HG02763 (cell line): ENCODE measurements around the gene CAMTA1.
"Not testable (repeated sequence)": the region's sequence is repeated elsewhere in the genome, so short reads cannot be mapped to it uniquely, and the experiment has no call there.

Experiments used
- ATAC-seq: cut with Tn5 transposase; IDR thresholded peaks from one replicate; pipeline ENCODE4 v1.9.1; 2021; ENCODE audit warnings: mild to moderate bottlenecking, moderate library complexity; ENCODE audit not compliant: unreplicated experiment

Gene CAMTA1

DNA sequence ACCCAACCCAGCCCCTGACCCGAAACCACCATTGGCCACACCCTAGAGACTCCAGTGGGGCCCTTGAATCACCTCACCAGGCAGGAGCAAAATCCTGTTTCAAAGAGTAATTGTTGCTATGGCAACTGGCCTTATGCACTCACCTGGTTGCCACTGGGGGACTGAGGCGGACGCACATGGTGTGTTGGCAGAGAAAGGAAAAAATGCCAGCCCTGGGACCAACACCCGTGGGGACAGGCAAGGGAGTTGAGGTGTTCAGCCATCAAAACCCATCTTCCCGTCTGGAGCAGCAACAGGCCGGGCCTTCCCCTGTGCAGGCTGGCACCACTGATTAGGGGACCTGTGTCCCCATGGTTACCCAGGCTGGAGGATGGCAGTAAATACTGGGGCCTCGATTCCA is 590.1 kb downstream of the CAMTA1 start:
- no peak for ATAC-seq

DNA sequence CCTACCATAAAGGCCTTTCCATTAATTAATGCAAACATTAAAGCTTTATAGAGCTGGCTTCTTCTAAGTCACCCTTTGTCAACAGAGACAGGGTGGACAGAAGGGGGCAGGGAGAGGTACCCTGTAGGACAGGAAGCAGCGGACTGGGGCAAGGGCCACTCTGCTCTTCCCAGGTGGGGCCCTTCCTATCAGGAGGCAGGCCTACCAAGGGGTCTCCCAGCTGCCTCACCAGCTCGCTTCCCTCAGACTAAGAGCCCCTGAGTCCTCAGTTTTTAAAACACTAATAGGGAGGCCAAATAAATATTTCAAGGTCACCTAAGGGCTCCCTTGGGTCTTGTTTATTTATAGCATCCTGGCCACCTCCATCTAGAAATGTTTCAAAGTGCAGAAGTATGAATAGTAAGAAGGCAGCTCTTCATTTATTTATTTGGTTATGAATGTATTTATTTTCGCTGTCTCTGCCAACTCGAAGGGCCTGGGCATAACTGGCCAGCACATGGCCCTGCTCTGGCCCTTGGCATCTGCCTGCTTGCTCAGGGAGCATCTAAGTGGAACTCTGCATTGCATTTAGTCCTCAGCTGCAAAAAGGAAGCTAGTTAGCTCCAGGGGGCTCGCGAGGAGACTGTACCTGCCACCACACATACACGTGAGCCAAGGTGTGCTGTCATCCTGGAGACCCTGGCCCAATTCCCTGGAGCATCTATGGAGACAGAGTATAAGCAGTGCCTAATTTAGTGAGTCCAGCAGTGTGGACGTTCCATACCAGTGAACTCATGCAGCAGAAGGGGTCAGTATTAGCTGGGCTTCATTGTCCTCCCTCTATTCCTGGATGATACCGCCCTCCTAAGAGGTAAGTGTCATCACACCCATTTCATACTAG is 590.8 kb downstream of the CAMTA1 start:
- ATAC-seq = no peak

DNA sequence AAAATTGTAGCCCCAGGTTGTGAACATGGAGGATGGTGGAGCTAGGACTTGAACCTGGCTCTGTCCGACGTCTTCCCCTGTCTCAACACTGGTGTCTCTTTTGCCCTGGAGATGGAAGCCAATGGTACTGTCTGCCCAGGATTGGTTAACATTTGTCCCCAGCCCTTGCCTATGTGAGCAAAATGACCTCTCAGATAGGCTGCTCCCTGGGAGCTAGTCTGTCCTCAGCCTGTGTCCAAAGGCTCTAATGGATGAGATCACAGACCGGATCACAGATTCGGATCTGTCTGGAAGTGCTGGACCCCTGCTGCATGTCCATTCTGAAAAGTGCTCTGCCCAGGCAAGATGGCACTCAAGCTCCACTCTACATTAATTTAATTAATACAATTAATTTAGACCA is 591.4 kb downstream of the CAMTA1 start:
- no peak for ATAC-seq

DNA sequence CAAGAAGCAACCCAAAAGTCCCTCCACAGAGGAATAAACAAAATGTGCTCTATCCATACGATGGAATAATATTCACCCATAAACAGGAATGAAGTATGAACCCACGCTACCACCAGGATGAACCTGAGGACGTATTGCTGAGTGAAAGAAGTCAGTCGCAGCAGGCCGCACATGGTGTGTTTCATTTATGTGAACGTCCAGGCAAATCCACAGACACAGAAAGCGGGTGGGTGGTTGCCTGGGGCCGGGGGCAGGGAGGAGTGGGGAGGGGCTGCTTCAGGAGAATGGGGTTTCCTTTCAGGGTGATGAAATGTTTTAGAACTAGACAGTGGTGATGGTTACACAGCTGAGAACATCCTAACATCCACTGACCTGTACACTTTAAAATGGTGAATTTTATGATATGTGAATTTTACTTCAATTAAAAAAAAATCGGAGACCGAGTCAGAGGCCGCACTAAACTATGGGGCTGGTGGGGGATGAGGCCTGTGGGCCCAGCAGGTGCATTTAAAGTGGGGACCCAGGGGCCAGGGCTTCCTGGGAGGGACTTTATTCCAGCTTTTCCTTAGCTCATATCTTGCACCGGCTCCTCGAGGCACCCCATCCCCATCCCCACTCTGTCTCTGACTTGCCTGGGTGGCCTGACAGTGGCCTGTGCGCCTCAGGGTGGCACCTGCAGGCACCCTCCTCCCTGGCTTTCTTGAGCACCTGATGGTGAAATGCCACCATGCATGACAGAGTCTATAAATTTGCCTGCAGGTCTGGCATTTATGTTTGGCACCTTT is 593.3 kb downstream of the CAMTA1 start:
- ATAC-seq = no peak

DNA sequence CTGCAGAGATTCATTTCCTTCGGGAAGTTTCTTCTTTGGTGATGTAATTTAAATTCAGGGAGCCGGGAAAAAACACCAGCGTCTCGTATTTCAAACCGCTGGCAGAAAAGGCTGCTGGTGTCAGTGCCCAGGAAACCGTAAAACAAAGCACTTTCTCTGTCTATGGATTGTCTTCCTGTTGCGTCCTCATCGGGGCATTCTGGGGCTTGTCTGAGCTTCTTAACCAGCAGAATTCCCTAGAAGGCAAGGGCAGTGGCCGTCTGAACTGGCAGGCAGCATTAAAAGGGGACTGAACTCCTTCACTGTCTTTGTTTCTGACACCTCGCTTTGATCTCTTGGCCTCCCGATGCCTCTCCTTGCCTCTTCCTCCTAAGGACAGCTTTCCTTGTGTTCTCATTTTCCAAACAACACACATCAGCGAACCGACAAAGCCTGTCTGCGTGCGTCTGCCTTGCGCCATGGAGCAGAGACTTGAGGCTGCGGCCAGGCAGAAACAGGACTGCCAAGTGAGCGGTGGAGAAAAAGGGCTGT is 594.3 kb downstream of the CAMTA1 start:
- no peak for ATAC-seq

DNA sequence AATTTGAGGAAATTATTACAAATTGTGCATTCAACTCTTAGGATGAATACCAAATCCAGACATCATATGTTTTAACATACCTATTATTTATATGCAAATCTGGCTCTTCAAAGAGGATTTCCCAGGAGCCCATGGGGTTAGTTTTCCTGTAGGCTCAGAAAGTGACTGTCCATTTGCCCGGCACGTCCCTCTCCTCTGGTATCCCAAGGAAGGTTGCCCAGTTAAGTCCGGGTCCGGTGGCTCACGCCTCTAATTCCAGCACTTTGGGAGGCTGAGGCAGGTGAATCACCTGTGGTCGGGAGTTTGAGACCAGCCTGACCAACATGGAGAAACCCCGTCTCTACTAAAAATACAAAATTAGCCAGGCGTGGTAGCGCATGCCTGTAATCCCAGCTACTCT is 594.8 kb downstream of the CAMTA1 start:
- not testable (repeated sequence) for ATAC-seq

DNA sequence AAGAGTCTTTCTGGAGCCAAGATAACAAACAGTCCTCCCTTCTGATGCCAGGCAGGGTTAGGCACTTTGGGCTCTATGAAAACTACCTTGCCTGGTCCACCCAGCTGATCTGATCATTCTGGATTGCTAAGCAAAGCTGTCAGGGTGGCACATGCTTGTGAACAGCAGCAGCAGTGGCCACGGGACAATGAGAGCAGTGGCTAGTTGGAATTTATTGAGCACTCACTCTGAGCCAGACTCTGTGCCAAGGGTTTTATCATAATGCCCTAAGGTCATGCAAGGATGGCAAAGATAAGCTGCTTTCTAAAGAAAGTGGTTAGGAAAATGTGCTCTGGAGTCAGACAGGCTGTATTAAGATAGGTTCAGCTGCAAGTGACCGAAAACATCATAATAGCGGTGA is 595.5 kb downstream of the CAMTA1 start:
- ATAC-seq = no peak

DNA sequence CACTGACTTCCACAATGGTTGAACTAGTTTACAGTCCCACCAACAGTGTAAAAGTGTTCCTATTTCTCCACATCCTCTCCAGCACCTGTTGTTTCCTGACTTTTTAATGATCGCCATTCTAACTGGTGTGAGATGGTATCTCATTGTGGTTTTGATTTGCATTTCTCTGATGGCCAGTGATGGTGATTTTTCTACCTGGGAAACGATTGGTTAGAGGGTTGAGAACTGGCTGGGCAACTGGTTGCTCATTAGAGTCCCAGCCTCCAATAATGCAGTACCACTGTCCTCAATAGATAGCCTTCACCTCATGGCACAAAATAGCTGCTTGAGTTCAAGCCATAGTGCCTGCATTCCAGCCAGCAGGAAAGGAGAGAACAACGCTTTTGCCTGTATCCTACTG is 596.5 kb downstream of the CAMTA1 start:
- ATAC-seq = not testable (repeated sequence)

DNA sequence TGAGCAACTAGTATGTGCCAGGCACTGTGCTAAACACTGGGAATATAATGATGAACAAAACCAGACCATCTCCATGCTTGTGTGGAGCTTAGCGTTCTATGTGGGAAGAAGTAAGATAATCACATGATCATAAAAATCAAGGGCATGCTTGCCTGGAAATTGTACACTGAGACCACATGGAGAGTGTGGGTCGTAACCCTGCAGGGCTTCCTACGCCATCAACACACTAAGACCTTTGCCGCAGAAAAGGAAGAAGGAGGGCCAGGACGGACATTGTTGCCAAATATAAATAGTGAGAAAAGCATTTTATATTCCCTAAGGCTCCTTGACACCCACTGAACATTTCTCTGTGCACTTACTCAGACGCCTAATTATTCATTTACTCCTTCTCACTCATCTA is 597.7 kb downstream of the CAMTA1 start:
- no peak for ATAC-seq

DNA sequence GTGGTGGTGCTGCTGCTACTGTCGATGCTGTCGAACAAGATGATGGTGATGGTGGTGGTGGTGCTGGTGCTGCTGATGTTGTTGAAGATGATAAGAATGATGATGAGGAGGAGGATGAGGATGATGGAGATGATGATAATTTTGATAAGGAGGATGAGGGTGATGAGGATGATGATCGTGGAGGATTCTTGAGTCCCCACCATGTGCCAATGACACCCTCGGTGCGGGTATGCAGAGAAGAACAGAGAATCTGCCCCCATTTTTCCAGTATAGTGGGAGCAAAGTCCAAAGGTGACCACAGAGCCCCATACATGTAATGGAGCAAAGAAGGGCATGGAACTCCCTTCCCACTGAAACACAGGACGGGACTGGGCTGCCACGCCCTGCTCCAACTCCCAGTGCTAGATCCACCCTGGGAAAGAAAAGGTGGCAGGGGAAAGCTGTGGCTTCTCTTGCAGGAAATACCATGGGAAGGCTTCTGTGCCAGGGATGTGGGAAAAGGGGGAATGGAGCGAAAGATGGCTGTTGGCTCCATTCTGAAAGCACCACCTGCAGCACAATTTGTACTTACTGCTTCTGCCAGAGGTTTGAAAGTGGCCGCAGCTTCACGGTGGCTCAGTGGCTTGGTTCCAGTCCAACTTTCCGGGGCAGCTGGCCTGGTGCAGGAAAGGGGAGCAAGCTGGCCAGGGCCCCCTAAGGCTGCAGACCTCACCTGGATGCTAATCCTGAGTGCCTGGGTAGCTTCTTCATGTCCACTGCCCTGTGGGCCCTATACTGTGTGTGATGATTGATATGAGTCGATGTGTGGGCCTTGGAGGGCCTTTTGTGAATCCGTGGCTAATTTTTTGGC is 598.6 kb downstream of the CAMTA1 start:
- ATAC-seq = no peak

DNA sequence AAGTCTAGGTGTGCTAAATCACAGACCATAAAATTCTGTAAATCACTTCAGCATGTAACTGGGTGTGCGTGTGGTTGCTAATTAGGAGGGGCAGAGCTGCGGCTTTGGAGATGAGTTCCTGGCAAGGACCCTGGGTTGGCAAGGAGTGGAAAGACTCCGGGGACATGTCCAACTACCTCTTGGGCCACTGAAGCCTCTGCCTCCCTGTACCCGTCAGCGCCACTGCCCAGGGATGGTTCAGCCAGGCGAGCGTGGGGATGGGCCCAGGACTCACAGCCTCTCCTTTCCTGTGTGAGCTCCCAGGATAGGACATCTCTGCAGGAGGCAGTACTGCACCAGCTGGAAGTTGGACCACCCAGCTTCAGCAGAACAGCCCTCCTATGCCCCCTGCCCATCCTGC is 599.4 kb downstream of the CAMTA1 start:
- no peak for ATAC-seq

DNA sequence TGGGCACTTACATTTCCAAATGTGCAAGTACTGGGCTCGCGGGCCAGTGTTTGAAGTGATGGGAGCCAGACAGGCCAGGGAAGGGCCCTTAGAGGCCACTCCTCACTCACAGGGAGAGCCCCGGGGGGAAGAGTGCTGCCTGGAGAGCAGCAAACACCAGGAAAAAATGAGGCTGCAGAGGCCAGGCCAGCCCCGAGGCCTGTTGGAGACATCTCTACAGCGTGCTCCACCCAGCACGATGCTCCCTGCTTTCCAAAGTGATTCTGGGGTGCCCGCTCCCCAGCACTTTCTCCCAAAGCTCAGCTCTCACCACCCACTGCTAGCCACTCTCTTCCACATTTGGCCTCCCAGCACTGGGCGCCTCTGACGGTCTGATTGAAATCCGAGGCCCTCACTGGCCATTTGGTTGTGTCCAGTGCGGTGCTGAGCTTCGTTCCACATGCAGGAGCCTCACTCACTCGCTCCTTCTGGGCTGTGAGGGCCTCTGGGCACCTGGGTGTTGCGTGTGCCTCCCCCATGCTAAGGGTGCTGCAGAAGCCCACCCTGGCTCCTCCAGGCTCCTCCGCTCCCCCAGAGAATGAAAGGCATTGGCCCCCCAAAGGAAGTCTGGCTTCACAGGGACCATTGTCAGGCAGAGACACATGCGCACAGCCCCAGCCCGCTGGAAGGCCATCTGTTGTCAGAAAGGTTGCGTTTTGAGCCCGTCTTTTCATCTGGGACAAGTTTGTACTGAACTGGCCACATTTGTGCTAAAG is 600.4 kb downstream of the CAMTA1 start:
- ATAC-seq = no peak

DNA sequence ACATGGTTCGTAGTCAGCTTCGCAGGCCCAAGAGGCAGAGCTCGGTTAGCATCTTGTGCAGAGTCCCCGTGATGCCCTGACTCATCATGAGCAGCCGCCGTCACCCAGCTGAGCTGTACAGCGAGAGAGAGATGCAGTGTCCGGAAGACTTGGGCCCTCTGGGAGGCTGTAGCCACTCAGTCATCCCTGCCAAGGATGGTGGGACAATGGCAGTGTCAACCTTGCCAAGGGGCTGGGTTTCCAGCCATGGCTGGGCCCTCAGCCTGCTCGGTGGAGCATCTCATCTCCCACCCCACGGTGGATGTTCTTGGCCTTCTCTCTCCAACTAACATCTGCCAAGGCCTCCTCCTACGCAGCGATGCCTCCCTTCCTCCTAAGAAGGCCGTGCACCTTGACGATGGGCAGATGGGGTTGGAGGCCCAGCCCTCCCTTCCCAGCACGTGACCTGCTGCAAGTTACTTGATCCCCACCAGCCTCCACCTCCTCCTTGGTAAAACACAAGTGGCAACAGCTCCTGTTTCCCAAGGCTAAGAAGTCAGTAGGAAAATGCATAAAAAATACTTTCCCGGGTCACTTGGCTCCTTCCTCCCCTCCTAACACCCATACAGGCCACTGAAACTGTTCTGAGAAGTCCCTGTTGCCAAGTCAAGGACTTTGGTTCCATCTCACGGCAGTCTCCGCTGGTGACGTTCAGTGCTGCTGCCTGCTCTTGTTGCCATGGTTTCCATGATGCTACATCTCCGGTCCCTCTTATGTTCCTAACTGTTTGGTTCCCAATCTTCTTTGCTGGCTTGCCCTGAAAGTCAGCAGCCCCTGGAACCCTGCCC is 601.2 kb downstream of the CAMTA1 start:
- ATAC-seq = no peak

DNA sequence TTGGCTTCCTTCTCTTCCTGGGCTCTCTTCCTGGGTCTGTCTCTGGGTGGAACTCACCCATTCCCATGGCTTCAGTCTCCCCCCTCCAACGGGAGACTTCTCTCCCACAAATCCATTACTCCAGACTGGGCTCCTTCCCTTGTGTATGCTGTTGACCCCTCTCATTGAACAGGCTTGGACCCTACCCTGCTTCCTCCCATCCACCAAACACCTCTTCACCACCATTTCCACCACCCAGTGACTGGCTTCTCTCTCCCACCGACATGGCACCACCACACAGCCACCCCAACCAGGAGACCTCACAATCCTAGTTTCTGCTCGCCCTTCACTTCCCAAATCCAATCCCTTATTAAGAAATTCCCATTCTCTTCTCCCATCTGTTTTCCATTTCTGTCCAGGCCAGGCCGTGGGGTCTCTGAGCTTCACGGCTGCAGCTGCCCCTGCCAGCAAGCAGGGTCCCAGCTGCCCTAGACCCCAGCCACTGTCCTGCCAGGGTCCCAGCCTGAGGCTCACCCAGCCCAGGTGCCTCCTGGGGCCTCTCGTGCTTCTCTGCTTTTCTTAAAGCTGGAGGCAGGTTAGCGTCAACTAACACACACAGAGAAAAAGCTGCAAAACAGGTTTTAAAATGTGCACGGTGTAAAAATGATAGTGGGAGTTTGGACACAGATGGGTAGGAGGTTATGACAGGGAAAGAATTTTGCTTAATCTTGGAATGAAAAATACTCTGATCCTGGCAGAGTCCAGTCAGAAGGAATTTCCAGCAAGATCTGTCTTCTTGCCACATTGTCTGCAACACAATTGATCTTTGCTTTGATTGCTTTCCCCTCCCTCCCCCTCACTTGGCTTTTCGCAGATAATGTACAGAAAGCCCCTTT is 602.0 kb downstream of the CAMTA1 start:
- ATAC-seq = no peak

DNA sequence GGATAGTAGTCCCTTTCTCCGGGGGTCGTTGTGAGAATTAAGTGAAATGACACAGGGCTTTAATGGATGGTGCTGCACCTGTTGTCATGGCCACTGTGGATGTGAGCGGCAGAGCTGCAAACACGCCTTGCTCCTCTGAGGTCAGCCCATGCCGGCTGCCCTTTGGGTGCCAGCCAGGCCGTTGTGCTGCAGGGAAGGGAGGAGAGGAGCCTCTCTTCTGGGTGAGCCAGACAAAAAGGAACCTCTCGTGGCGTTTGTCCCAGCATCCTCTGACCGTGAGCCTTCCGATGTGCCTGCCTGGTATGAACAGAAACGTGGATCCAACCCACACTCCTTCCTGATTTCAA is 602.9 kb downstream of the CAMTA1 start:
- ATAC-seq = no peak

DNA sequence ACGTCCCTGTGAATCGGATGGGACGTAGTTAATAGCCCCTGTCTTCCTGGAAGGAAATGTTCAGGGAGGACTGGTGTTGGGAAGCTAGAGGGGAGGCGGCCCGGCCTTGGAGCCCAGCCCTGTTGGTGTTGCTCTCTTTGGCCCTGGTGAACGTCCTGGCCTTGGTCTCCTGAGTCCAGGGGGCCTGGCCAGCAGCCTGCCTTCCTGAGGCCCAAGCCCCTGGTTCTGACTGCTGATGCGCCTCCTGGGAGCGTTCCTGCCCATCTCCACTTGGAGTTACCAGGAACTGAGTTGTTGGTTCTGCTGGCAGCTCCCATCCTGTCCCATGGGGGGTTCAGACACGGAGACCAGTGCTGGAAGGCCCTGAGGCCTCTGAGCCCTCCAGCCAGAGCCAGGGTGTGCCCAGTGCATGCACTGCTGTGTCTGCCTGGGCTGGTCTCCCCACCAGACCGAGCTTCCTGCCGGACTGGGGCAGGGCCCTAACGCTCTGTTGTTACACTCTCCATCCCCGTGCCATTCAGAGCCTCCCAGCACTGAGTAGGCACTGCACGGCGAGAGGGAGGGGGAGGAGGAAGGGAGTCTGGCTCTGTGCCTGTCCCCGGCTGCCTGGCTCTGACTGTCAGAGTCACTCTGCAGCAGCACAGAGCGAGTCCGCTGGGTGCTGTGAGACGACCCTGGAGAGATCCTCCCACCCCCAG is 603.4 kb downstream of the CAMTA1 start:
- ATAC-seq = no peak

DNA sequence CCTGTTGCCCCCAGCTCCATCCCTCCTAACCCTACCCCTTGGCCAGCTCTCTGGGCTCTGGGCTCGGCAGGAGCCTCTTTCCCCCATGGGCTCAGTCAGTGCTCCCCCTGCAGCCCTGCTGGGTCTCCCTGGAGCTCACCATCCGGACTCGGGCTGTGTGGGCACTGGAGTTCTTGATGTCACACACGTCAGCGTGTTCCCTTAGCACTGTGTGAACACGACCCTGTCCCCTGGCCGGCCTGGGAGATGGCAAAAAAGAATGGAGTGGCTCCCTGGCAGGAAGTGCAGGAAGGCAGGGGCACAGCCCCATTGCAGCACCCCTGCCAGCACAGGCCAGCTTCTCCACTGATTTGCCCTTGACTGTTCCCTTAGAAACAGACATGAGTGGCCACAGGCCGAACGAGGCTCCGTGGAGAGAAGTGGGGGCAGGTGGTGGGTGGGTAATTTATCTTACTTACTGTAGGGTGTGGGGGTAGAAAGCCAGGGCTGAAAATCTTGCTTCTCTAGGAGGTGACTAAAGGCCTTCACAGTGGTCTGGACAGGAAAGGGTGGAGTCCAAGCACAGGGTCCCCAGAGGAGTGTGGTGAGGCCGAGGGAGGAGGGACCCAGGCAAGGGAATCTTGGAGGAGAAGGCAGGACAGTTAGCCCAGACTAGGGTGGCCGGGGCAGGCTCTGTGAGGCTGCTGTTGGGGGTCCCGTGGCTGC is 604.1 kb downstream of the CAMTA1 start:
- no peak for ATAC-seq
